ENCODE results near the gene RPRD1B.

DNA sequence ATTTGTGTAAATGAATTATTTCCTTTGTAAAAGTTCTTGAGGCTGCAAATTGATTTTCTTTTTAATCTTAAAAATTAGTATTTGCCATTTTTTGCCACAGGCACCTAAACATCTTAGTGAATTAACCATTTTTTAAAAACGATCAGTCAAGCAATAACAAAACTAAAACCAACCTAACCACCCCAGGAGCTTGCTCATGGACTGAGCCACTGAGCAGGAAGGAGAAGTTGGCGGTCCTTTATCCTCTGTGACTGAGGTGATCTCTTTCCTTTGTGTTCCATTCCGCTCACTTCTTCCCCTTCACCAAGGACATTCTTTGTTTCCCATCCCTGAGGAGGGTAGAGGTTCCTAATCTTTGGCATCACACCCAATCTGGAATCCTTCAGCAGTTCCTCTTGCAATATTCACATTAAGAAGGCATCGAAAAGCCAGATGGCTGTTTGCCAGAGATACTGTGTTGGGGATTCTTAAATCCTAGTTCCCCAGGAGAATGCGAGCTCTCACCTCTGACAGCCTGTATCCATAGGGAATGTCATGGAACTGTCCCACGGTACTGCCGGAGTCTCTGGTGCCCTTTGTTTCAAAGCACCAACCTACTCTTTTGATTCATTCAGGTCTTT lies 30.5 kb downstream of the RPRD1B start:
- TF ChIP-seq, protein P1, sequence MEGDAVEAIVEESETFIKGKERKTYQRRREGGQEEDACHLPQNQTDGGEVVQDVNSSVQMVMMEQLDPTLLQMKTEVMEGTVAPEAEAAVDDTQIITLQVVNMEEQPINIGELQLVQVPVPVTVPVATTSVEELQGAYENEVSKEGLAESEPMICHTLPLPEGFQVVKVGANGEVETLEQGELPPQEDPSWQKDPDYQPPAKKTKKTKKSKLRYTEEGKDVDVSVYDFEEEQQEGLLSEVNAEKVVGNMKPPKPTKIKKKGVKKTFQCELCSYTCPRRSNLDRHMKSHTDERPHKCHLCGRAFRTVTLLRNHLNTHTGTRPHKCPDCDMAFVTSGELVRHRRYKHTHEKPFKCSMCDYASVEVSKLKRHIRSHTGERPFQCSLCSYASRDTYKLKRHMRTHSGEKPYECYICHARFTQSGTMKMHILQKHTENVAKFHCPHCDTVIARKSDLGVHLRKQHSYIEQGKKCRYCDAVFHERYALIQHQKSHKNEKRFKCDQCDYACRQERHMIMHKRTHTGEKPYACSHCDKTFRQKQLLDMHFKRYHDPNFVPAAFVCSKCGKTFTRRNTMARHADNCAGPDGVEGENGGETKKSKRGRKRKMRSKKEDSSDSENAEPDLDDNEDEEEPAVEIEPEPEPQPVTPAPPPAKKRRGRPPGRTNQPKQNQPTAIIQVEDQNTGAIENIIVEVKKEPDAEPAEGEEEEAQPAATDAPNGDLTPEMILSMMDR (IDR thresholded peaks at IDR 0.05; ENCODE audit: borderline replicate concordance, extremely low read depth, low read length, poor library complexity, severe bottlenecking), result no peak
- TF ChIP-seq EZH2 (IDR thresholded peaks at IDR 0.05; ENCODE audit: borderline replicate concordance, low read depth, low read length, severe bottlenecking), result no peak

Data from DND-41 (cell line).